Hematopoietic multipotent progenitor cell treated with erythropoietin and hydrocortisone succinate and interleukin-3 and kit ligand, for 4 days (in vitro differentiated cells): Measurements from ENCODE around the gene SH2D3C.

ENCODE experiments used
- DNase-seq: peaks from one replicate; pipeline ENCODE4 v3.0.0-alpha.2; 2015

The SH2D3C gene

GRCh38 chr9:127739614-127740330 is 38.7 kb downstream of the SH2D3C start:
- DNase-seq: no peak

GRCh38 chr9:127738666-127739065 is 39.8 kb downstream of the SH2D3C start:
- DNase-seq: no peak

- no peak for DNase-seq
Measured at GRCh38 chr9:127735530-127736185, 42.8 kb downstream of the SH2D3C start.

- DNase-seq: peak; percentile 99
Measured at GRCh38 chr9:127734747-127735529, 43.5 kb downstream of the SH2D3C start, which contains the start of gene TOR2A. Gene TOR2A (minus strand): TSS chr9:127735294. CDS start chr9:127735270, 24 bp downstream.

GRCh38 chr9:127734247-127734746 is 44.2 kb downstream of the SH2D3C start:
- no peak for DNase-seq

GRCh38 chr9:127733614-127734013 is 44.9 kb downstream of the SH2D3C start:
- DNase-seq: no peak

GRCh38 chr9:127732444-127732843 is 46.0 kb downstream of the SH2D3C start:
- no peak for DNase-seq

GRCh38 chr9:127731938-127732337 is 46.5 kb downstream of the SH2D3C start:
- DNase-seq: no peak

- DNase-seq: no peak
Measured at GRCh38 chr9:127730799-127731410, 47.6 kb downstream of the SH2D3C start.

- DNase-seq: no peak
Measured at GRCh38 chr9:127730262-127730661, 48.2 kb downstream of the SH2D3C start.

- no peak for DNase-seq
Measured at GRCh38 chr9:127729522-127730256, 48.8 kb downstream of the SH2D3C start.

GRCh38 chr9:127728808-127729207 is 49.7 kb downstream of the SH2D3C start:
- DNase-seq: no peak

GRCh38 chr9:127726871-127727270 is 51.6 kb downstream of the SH2D3C start:
- no peak for DNase-seq

- DNase-seq: no peak
Measured at GRCh38 chr9:127724012-127724411, 54.5 kb downstream of the SH2D3C start.

GRCh38 chr9:127723444-127723843 is 55.0 kb downstream of the SH2D3C start:
- DNase-seq: no peak

GRCh38 chr9:127723013-127723412 is 55.5 kb downstream of the SH2D3C start:
- no peak for DNase-seq

- DNase-seq: no peak
Measured at GRCh38 chr9:127722055-127722745, 56.3 kb downstream of the SH2D3C start.

GRCh38 chr9:127721391-127721821 is 57.1 kb downstream of the SH2D3C start:
- DNase-seq: no peak

- DNase-seq: no peak
Measured at GRCh38 chr9:127720865-127721227, 57.6 kb downstream of the SH2D3C start.

GRCh38 chr9:127720031-127720864 is 58.2 kb downstream of the SH2D3C start:
- DNase-seq: no peak

- DNase-seq: no peak
Measured at GRCh38 chr9:127717766-127718165, 60.7 kb downstream of the SH2D3C start.
